Type B pancreatic cell (in vitro differentiated cells): ENCODE data around the gene MARCKS. TPM values are rescaled to one million over a fixed set of nuclear protein-coding genes. Genes with fewer than 3 reads are reported as not detected.

Experiments used
- DNase-seq: peaks from one replicate; pipeline ENCODE4 v3.0.0; 2021; ENCODE audit warnings: mixed read lengths; ENCODE audit not compliant: unreplicated experiment; ENCODE audit errors: extremely low spot score
- H3K27ac Mint-ChIP-seq: 2 replicates; pipeline ENCODE4 v1.8.0; 2021; ENCODE audit warnings: mild to moderate bottlenecking, mixed read lengths
- H3K27me3 Mint-ChIP-seq: 2 replicates; pipeline ENCODE4 v1.8.0; 2021; ENCODE audit warnings: mixed read lengths
- H3K36me3 Mint-ChIP-seq: 2 replicates; pipeline ENCODE4 v1.8.0; 2021; ENCODE audit warnings: mixed read lengths
- H3K4me1 Mint-ChIP-seq: one replicate; pipeline ENCODE4 v1.8.0; 2021; ENCODE audit warnings: mixed read lengths; ENCODE audit not compliant: unreplicated experiment
- H3K4me3 Mint-ChIP-seq: 2 replicates; pipeline ENCODE4 v1.8.0; 2021; ENCODE audit warnings: mild to moderate bottlenecking, mixed read lengths
- H3K9me3 Mint-ChIP-seq: 2 replicates; pipeline ENCODE4 v1.8.0; 2021; ENCODE audit warnings: mixed read lengths
- total RNA-seq: library from RNA; stranded (reverse); gene quantifications from 2 replicates; pipeline ENCODE4 v1.2.1, GENCODE V29; 2021; ENCODE audit warnings: low replicate concordance
- TF ChIP-seq, protein P1 (sequence below): fragments of 200-600 bp; sonication (generic); conservative IDR thresholded peaks from 2 replicates; pipeline ENCODE4 v1.5.0; 2021; ENCODE audit warnings: antibody characterized with exemption, mild to moderate bottlenecking

The MARCKS gene
- total RNA-seq, 1 donor from 2014 or later = 236 TPM

DNA sequence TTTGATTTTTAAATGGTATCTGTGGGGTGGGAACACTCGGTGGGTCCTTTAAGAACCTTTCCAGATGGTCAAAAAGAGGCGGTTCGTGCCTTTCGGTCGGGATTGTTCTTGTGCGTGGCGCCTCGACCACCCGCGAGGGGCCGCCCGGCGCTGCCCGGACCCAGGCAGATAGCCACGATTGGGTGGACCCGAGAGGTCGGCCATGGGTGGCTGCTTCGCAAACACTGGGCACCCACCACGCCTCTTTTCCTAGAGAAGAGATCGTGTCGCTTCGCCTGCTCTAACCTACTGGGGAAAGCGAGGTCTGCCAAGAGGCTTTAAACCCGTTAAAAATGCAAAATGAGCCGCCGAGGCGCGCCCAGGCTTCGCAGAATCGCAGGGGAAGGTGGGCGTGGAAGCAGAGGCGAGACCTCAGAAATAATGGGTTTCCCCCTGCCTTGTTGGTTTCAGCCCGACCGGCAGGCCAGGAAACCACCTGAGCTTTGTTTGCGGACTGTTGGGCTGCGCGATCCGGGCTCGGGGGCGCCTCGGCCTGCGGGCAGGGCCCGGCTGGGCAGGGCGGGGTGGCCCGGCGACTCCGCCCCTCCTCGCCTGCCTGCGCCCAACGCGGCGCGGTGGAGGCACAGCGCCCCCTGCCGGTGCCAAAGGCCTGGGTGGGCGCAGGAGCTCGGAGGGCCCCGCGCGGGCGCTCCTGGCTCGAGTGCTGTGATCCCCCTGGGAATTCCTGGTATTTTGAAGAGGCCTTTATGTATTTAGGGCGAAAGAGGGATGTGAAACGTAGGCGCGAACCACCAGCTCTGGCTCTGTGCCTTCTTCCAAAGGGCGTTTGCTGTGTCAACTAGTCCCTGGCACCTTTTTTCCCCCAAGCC is 1.6 kb downstream of the MARCKS start:
- H3K36me3 Mint-ChIP-seq = peaks cover 19% of the 10 kb centered on the region

DNA sequence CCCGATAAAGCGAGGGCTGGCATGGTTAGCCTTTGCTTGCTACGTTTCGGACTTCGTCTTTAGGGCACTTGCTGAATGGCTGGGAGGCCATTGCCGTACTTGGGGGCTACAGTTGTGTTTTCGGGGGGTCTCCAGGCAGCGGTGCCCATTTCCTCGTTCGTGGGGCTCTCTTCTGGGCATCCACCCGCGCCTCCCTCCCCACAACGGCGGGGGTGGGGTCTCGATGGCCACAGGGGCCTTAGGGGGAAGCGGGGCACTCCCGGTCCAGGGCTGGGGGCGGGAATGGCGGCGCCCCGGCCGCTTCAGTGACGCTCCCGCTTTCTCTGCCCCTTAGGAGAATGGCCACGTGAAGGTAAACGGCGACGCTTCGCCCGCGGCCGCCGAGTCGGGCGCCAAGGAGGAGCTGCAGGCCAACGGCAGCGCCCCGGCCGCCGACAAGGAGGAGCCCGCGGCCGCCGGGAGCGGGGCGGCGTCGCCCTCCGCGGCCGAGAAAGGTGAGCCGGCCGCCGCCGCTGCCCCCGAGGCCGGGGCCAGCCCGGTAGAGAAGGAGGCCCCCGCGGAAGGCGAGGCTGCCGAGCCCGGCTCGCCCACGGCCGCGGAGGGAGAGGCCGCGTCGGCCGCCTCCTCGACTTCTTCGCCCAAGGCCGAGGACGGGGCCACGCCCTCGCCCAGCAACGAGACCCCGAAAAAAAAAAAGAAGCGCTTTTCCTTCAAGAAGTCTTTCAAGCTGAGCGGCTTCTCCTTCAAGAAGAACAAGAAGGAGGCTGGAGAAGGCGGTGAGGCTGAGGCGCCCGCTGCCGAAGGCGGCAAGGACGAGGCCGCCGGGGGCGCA is 2.4 kb downstream of the MARCKS start:
- TF ChIP-seq, protein P1, sequence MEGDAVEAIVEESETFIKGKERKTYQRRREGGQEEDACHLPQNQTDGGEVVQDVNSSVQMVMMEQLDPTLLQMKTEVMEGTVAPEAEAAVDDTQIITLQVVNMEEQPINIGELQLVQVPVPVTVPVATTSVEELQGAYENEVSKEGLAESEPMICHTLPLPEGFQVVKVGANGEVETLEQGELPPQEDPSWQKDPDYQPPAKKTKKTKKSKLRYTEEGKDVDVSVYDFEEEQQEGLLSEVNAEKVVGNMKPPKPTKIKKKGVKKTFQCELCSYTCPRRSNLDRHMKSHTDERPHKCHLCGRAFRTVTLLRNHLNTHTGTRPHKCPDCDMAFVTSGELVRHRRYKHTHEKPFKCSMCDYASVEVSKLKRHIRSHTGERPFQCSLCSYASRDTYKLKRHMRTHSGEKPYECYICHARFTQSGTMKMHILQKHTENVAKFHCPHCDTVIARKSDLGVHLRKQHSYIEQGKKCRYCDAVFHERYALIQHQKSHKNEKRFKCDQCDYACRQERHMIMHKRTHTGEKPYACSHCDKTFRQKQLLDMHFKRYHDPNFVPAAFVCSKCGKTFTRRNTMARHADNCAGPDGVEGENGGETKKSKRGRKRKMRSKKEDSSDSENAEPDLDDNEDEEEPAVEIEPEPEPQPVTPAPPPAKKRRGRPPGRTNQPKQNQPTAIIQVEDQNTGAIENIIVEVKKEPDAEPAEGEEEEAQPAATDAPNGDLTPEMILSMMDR = no peak
- H3K36me3 Mint-ChIP-seq = peaks cover 22% of the 10 kb centered on the region
- DNase-seq = no peak
- no peak overlapping the region for H3K4me3 Mint-ChIP-seq
- H3K27me3 Mint-ChIP-seq = no peaks in the 10 kb centered on the region
- H3K27ac Mint-ChIP-seq = peak overlapping the region; percentile 92
- peaks cover 8% of the 10 kb centered on the region for H3K4me1 Mint-ChIP-seq
- H3K9me3 Mint-ChIP-seq = no peaks in the 10 kb centered on the region

More for the DNA sequence above, 1.6 kb downstream of the MARCKS start:
- Mint-ChIP-seq H3K4me1 (peaks cover 8% of the 10 kb centered on the region), H3K27ac (peak overlapping the region; percentile 92), H3K27me3 (no peaks in the 10 kb centered on the region), H3K4me3 (no peak overlapping the region), H3K9me3 (no peaks in the 10 kb centered on the region)
- TF ChIP-seq, protein P1 = peak; percentile 99
- peak; percentile 97 for DNase-seq

GRCh38 chr6:113860181-113860955 is 3.2 kb downstream of the MARCKS start:
- Mint-ChIP-seq H3K4me3 (peak overlapping the region; percentile 90), H3K27ac (peak overlapping the region; percentile 89), H3K36me3 (peaks cover 22% of the 10 kb centered on the region), H3K27me3 (no peaks in the 10 kb centered on the region), H3K9me3 (no peaks in the 10 kb centered on the region), H3K4me1 (peaks cover 8% of the 10 kb centered on the region)
- peak; percentile 72 for DNase-seq
- TF ChIP-seq, protein P1 = no peak

DNA sequence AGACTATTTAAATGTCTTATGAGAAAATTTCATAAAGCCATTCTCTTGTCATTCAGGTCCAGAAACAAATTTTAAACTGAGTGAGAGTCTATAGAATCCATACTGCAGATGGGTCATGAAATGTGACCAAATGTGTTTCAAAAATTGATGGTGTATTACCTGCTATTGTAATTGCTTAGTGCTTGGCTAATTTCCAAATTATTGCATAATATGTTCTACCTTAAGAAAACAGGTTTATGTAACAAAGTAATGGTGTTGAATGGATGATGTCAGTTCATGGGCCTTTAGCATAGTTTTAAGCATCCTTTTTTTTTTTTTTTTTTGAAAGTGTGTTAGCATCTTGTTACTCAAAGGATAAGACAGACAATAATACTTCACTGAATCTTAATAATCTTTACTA is 5.0 kb downstream of the MARCKS start:
- Mint-ChIP-seq H3K4me1 (peaks cover 8% of the 10 kb centered on the region), H3K36me3 (peaks cover 22% of the 10 kb centered on the region), H3K4me3 (peak overlapping the region; percentile 90), H3K27me3 (no peaks in the 10 kb centered on the region), H3K9me3 (no peaks in the 10 kb centered on the region), H3K27ac (peak overlapping the region; percentile 32)
- no peak for DNase-seq
- TF ChIP-seq, protein P1 = no peak

GRCh38 chr6:113870917-113871316 is 13.8 kb downstream of the MARCKS start:
- H3K27me3 Mint-ChIP-seq = no peaks in the 10 kb centered on the region
- no peaks in the 10 kb centered on the region for H3K9me3 Mint-ChIP-seq
- no peak overlapping the region for H3K27ac Mint-ChIP-seq
- TF ChIP-seq, protein P1 = no peak
- H3K4me1 Mint-ChIP-seq = peaks cover 6% of the 10 kb centered on the region
- DNase-seq = no peak
- H3K36me3 Mint-ChIP-seq = no peaks in the 10 kb centered on the region
- no peak overlapping the region for H3K4me3 Mint-ChIP-seq
